Endodermal cell (in vitro differentiated cells): ENCODE results near the gene EPS8L2. TPM values are rescaled to one million over a fixed set of nuclear protein-coding genes. Genes with fewer than 3 reads are reported as not detected.
A peak's percentile ranks its signal among the peaks of the same experiment; 100 is the strongest.

ENCODE experiments used
- DNase-seq: peaks from one replicate; pipeline ENCODE4 v3.0.0-alpha.2; 2017
- H3K27ac ChIP-seq: 2 replicates; pipeline ENCODE4 v1.5.1; 2013; ENCODE audit warnings: mild to moderate bottlenecking, low read depth, low read length, moderate library complexity
- H3K27me3 ChIP-seq: 2 replicates; pipeline ENCODE4 v1.6.1; 2013; ENCODE audit warnings: mild to moderate bottlenecking, low read length, moderate library complexity; ENCODE audit not compliant: insufficient read depth, control insufficient read depth, poor library complexity, severe bottlenecking
- H3K36me3 ChIP-seq: 2 replicates; pipeline ENCODE4 v1.7.0; 2013; ENCODE audit warnings: mild to moderate bottlenecking, low read length, moderate library complexity; ENCODE audit not compliant: control insufficient read depth, insufficient read depth
- H3K4me1 ChIP-seq: one replicate; pipeline ENCODE4 v1.7.0; 2013; ENCODE audit warnings: low read length; ENCODE audit not compliant: control insufficient read depth, insufficient read depth
- H3K4me3 ChIP-seq: 2 replicates; pipeline ENCODE4 v1.5.1; 2013; ENCODE audit warnings: mild to moderate bottlenecking, low read length, moderate library complexity
- H3K9ac ChIP-seq: 2 replicates; pipeline ENCODE4 v1.6.1; 2013; ENCODE audit warnings: mild to moderate bottlenecking, low read length, moderate library complexity; ENCODE audit not compliant: poor library complexity, severe bottlenecking; ENCODE audit errors: extremely low read depth
- H3K9me3 ChIP-seq: 2 replicates; pipeline ENCODE4 v1.6.1; 2013; ENCODE audit warnings: mild to moderate bottlenecking, low read length, moderate library complexity; ENCODE audit not compliant: control insufficient read depth
- H3K27ac Mint-ChIP-seq: 2 replicates; pipeline ENCODE4 v1.8.0; 2020; ENCODE audit warnings: mixed read lengths
- H3K27me3 Mint-ChIP-seq: 2 replicates; pipeline ENCODE4 v1.8.0; 2021; ENCODE audit warnings: mild to moderate bottlenecking, mixed read lengths; ENCODE audit not compliant: insufficient read depth
- H3K36me3 Mint-ChIP-seq: 2 replicates; pipeline ENCODE4 v1.8.0; 2020; ENCODE audit warnings: low read depth, mixed read lengths
- H3K4me1 Mint-ChIP-seq: 2 replicates; pipeline ENCODE4 v1.8.0; 2020; ENCODE audit warnings: mixed read lengths
- H3K4me3 Mint-ChIP-seq: 2 replicates; pipeline ENCODE4 v1.8.0; 2020; ENCODE audit warnings: mild to moderate bottlenecking, moderate library complexity, mixed read lengths
- H3K9me3 Mint-ChIP-seq: 2 replicates; pipeline ENCODE4 v1.8.0; 2020; ENCODE audit warnings: mild to moderate bottlenecking, mixed read lengths
- WGBS, 2 experiments: methylation state at CpG; one replicate each; pipeline versions ENCODE4 v1.1.5 to v1.1.7; 2013; ENCODE audit warnings: missing lambda C conversion rate in 2 of 2, mixed read lengths in 1 of 2; ENCODE audit not compliant: insufficient coverage in 1 of 2, insufficient read length in 1 of 2; 5-methylcytosine and 5-hydroxymethylcytosine counted together
- long read RNA-seq, 4 experiments: library from polyadenylated mRNA in 2 of 4; library from RNA in 1 of 4; library from capped mRNA in 1 of 4; stranded (forward) in 3 of 4; unstranded in 1 of 4; transcript quantifications; one replicate each; pipeline ENCODE4 v2.0.0, GENCODE V29; 2020 to 2021; ENCODE audit warnings: inconsistent platforms in 1 of 4
- polyA plus RNA-seq, 2 experiments: library from polyadenylated mRNA; stranded (reverse); fragments of 50-300 nt; gene quantifications; one replicate each; pipeline ENCODE4 v1.2.3, GENCODE V29; 2013
- total RNA-seq, 2 donors: library from RNA; stranded (reverse); fragmentation: NEBNext Ultra II Directional in 1 of 2; extraction: Animal tissue kit (Norgen Biotek cat#: 25700) in 1 of 2; gene quantifications; 2 replicates in 1 of 2; 3 replicates in 1 of 2; pipeline ENCODE4 v1.2.1, GENCODE V29; 2021
- TF ChIP-seq, protein P1 (sequence below): fragments of 200-600 bp; sonication (generic); conservative IDR thresholded peaks from 2 replicates; pipeline ENCODE4 v1.5.0; 2021; ENCODE audit warnings: antibody characterized with exemption, mild to moderate bottlenecking

Gene EPS8L2
- total RNA-seq, result 10 to 100 TPM; 26.2 to 28.0 TPM
- polyA plus RNA-seq (2013, experiment 1 of 2), result 8.5 TPM
- polyA plus RNA-seq (2013, experiment 2 of 2), result 7.3 TPM
- long read RNA-seq, experiment 1, partial matches to known transcripts, result 4 of 6 reads
- long read RNA-seq, experiment 1, other reads (novel, unspliced or antisense), result 1 of 6 reads
- long read RNA-seq, experiment 2, transcript EPS8L2-201 (21 exons, 3,148 nt), result major isoform, 19 of 36 reads
- long read RNA-seq, experiment 2, partial matches to known transcripts, result 6 of 36 reads
- long read RNA-seq, experiment 2, other reads (novel, unspliced or antisense), result 11 of 36 reads
- long read RNA-seq, experiment 3, transcript EPS8L2-201 (21 exons, 3,148 nt), result major isoform, 33 of 68 reads
- long read RNA-seq, experiment 3, partial matches to known transcripts, result 9 of 68 reads
- long read RNA-seq, experiment 3, other reads (novel, unspliced or antisense), result 20 of 68 reads
- long read RNA-seq, experiment 4, partial matches to known transcripts, result 9 of 15 reads
- long read RNA-seq, experiment 4, other reads (novel, unspliced or antisense), result 6 of 15 reads

DNA sequence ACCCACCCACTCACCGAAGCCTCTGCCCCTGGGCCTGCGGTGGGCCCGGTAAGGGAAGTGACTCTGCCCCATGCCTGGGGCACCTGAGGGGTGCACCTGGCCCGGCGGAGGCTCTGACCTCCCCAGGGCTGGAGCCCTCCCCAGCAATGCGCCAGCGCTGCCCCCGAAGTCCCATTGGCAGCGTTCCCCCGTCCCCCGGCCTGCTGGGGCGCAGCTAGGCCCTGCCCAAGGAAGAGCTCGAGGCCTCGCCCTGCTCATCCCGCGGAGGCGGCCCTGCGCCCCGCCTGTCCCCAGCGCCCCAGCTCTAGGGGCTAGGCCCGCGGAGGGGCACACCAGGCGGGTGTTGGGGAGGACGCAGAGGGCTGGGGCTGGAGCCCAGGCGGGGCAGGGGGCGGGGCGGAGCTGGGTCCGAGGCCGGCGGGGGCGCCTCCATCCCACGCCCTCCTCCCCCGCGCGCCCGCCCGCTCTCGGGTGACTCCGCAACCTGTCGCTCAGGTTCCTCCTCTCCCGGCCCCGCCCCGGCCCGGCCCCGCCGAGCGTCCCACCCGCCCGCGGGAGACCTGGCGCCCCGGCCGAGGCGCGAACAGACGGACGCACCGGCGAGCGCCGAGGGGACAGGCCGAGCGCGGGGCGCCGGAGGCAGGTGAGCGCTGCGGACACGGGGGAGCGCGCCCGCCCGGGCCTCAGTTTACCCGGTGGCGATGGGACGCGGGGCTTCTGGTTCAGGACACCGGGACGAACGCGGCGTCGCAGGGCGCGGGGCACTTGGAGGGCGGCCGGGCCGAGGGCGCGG is at the start of gene EPS8L2:
Gene EPS8L2, plus strand, starts transcription at position 586 of the 793 bp plus-strand sequence. CDS start 3,177 bp downstream, outside the sequence.
- no peaks in the 10 kb centered on the region for H3K27me3 ChIP-seq
- TF ChIP-seq, protein P1, sequence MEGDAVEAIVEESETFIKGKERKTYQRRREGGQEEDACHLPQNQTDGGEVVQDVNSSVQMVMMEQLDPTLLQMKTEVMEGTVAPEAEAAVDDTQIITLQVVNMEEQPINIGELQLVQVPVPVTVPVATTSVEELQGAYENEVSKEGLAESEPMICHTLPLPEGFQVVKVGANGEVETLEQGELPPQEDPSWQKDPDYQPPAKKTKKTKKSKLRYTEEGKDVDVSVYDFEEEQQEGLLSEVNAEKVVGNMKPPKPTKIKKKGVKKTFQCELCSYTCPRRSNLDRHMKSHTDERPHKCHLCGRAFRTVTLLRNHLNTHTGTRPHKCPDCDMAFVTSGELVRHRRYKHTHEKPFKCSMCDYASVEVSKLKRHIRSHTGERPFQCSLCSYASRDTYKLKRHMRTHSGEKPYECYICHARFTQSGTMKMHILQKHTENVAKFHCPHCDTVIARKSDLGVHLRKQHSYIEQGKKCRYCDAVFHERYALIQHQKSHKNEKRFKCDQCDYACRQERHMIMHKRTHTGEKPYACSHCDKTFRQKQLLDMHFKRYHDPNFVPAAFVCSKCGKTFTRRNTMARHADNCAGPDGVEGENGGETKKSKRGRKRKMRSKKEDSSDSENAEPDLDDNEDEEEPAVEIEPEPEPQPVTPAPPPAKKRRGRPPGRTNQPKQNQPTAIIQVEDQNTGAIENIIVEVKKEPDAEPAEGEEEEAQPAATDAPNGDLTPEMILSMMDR, result no peak
- peaks cover 5% of the 10 kb centered on the region for H3K4me1 ChIP-seq
- peak within 1 kb of the TSS; percentile 52 for H3K4me3 Mint-ChIP-seq
- no peaks in the 10 kb centered on the region for H3K36me3 ChIP-seq
- peaks cover 9% of the 10 kb centered on the region for H3K36me3 Mint-ChIP-seq
- no peaks in the 10 kb centered on the region for H3K4me1 Mint-ChIP-seq
- peak within 1 kb of the TSS; percentile 15 for H3K9ac ChIP-seq
- 20 to 25% methylated on average over 13 to 90 of the region's 90 CpGs for WGBS, 2 experiments
- H3K27ac ChIP-seq, result no peak within 1 kb of the TSS
- no peak within 1 kb of the TSS for H3K27ac Mint-ChIP-seq
- H3K4me3 ChIP-seq, result peak within 1 kb of the TSS; percentile 75
- no peaks in the 10 kb centered on the region for H3K27me3 Mint-ChIP-seq
- DNase-seq, result peak; percentile 76
- no peaks in the 10 kb centered on the region for H3K9me3 ChIP-seq
- no peaks in the 10 kb centered on the region for H3K9me3 Mint-ChIP-seq

DNA sequence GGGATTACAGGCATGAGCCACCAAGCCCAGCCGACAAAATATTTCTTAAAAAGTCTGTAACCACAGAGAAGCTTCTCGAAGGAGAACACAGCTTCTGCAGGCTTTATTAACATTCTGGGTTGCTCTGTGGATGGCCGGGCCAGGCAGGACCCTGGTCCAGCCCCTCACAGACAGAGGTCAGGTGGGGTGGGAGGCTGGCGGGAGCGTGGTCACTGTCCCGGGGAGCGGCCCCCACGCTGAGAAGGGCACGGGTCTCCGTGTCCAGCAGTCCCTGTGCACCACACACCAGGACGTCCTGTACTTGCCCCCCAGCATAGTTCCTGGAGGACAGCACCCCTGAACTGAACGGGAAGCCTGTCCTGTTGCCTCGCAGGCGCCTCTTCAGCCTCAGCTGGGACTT is 49.6 kb upstream of the EPS8L2 start:
- Histone ChIP-seq H3K27ac (no peak overlapping the region), H3K9ac (no peak overlapping the region), H3K27me3 (no peaks in the 10 kb centered on the region), H3K9me3 (no peaks in the 10 kb centered on the region), H3K36me3 (peaks cover 37% of the 10 kb centered on the region), H3K4me3 (no peak overlapping the region), H3K4me1 (no peaks in the 10 kb centered on the region)
- WGBS, 2 experiments, result 96 to 100% methylated on average over 3 to 14 of the region's 14 CpGs
- no peak for DNase-seq
- Mint-ChIP-seq H3K9me3 (no peaks in the 10 kb centered on the region), H3K4me1 (no peaks in the 10 kb centered on the region), H3K27ac (no peak overlapping the region), H3K36me3 (peaks cover 40% of the 10 kb centered on the region), H3K27me3 (no peaks in the 10 kb centered on the region), H3K4me3 (no peak overlapping the region)
- TF ChIP-seq, protein P1, result no peak

DNA sequence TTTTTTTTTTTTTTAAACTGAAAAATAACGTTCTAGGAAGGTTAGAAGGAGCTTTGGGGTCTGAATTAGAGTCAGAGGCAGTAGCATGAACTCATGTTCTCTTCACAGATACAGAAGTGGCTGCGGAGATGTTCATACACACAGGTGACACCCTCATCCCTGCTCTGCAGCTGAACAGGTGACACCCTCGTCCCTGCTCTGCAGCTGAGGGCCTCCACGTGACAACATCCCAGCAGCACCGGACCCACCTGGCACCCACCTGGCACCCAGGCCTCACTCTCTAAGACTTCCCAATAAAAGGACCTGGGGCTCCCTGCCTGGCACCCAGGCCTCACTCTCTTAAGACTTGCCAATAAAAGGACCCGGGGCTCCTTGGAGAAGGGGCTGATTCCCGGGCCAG is 49.2 kb upstream of the EPS8L2 start:
- peaks cover 34% of the 10 kb centered on the region for H3K36me3 ChIP-seq
- no peak overlapping the region for H3K9ac ChIP-seq
- H3K27ac Mint-ChIP-seq, result no peak overlapping the region
- no peaks in the 10 kb centered on the region for H3K27me3 Mint-ChIP-seq
- no peaks in the 10 kb centered on the region for H3K4me1 ChIP-seq
- no peak for DNase-seq
- no peaks in the 10 kb centered on the region for H3K4me1 Mint-ChIP-seq
- H3K36me3 Mint-ChIP-seq, result peaks cover 36% of the 10 kb centered on the region
- no peaks in the 10 kb centered on the region for H3K27me3 ChIP-seq
- TF ChIP-seq, protein P1, result no peak
- no peak overlapping the region for H3K4me3 ChIP-seq
- 87 to 93% methylated on average over 3 to 7 of the region's 7 CpGs for WGBS, 2 experiments
- H3K9me3 Mint-ChIP-seq, result no peaks in the 10 kb centered on the region
- no peak overlapping the region for H3K4me3 Mint-ChIP-seq
- H3K27ac ChIP-seq, result no peak overlapping the region
- no peaks in the 10 kb centered on the region for H3K9me3 ChIP-seq
